ENCODE measurements around the gene DYSF. TPM values are rescaled to one million over a fixed set of nuclear protein-coding genes. Genes with fewer than 3 reads are reported as not detected.

Gene DYSF
- total and polyA plus RNA-seq, 2 donors (not counting 3 experiments of a cell fraction or from before 2014, with no cell fraction given) = 50.9 to 152 TPM

DNA sequence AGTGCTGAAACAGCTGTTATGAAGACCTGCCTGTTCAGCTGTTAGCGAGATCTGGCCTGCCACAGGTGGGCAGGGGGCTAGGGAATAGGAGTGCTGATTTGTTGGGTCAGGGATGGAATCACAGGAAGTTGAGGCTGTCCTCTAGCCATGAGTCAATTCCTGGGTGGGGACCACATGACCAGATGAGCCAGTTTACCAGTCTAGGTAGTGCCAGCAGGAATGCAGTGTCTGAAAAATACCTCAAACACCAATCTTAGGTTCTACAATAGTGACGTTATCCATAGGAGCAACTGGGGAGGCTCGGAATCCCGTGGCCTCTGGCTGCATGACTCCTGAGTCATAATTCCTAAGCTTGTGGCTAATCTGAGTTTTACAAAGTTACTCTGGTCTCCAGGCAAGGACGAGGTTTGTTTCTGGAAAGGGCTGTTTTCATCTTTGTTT, 44.9 kb downstream of the DYSF start:
- ChIA-PET CTCF (interaction anchor here (1.3 to 3.6 kb wide), 6 partner anchors 8 to 199 kb away, joined by 3 to 19 read pairs (median 4); no protein-coding TSS in a partner anchor), POLR2A (no interaction called here)
- no peaks in the 10 kb centered on the region for H4K20me1 ChIP-seq (replicated peaks; ENCODE audit: control insufficient read depth, extremely low read depth, insufficient read depth, low read length)
- peaks cover 5% of the 10 kb centered on the region in 2 experiments for H3K36me3 ChIP-seq (ENCODE audit: control insufficient read depth in 2 of 2, extremely low read depth in 1 of 2, insufficient read depth in 2 of 2, low read length in 2 of 2)
- H3K9me3 ChIP-seq (replicated peaks; ENCODE audit: control insufficient read depth, insufficient read depth, low read length) = no peaks in the 10 kb centered on the region
- no peaks in the 10 kb centered on the region for H3K79me2 ChIP-seq (ENCODE audit: control insufficient read depth, insufficient read depth, low read length)
- H3K9me1 ChIP-seq (replicated peaks; ENCODE audit: control insufficient read depth, extremely low read depth, insufficient read depth, low read length) = no peaks in the 10 kb centered on the region
- no peak overlapping the region for H3K4me3 ChIP-seq (replicated peaks in 1 of 3; ENCODE audit: insufficient read depth in 1 of 3, low read depth in 1 of 3, low read length in 3 of 3)
- intact Hi-C loops (cut with micrococcal nuclease) (no loop called here), dilution Hi-C loops (cut with MboI; ENCODE audit: extremely low pct_ligation_motif_present, low sequenced_read_pairs) (no loop called here)
- peak overlapping the region; percentile 96 for H3K27ac ChIP-seq (ENCODE audit: insufficient read depth, low read depth, low read length)
- DNase-seq (ENCODE audit: low read depth, low spot score) (peak; percentile 72), FAIRE-seq (peak; percentile 88)
- H2AFZ ChIP-seq (ENCODE audit: low read depth, low read length) = no peak overlapping the region
- H3K27me3 ChIP-seq (ENCODE audit: control insufficient read depth in 2 of 2, insufficient read depth in 2 of 2, low read length in 2 of 2) = no peaks in the 10 kb centered on the region
- peak overlapping the region; percentile 30 for H3K9ac ChIP-seq (replicated peaks; ENCODE audit: extremely low read depth, insufficient read depth, low read length)
- TF ChIP-seq JUN (IDR thresholded peaks at IDR 0.05; ENCODE audit: borderline replicate concordance, insufficient read depth, insufficient read length, low read depth) (peak; percentile 78), MYC (IDR thresholded peaks at IDR 0.05; ENCODE audit: low read depth, low read length) (no peak), POLR2AphosphoS5 (IDR thresholded peaks at IDR 0.05; ENCODE audit: insufficient read depth, low read depth, low read length) (peak; percentile 58), FOS (IDR thresholded peaks at IDR 0.05; ENCODE audit: borderline replicate concordance, insufficient read depth, low read length) (peak; percentile 42), CTCF (IDR thresholded peaks at IDR 0.05; ENCODE audit: extremely low read depth in 1 of 2, insufficient read depth in 1 of 2, low read depth in 1 of 2, low read length in 2 of 2) (no peak), POLR2A (IDR thresholded peaks at IDR 0.05; ENCODE audit: low read depth, low read length) (no peak), GATA2 (IDR thresholded peaks at IDR 0.05; ENCODE audit: insufficient read depth, insufficient read length, low read depth, low read length) (no peak), EZH2 (IDR thresholded peaks at IDR 0.05; ENCODE audit: borderline replicate concordance, low read depth, low read length, severe bottlenecking) (no peak)
- TF ChIP-seq, protein P1, sequence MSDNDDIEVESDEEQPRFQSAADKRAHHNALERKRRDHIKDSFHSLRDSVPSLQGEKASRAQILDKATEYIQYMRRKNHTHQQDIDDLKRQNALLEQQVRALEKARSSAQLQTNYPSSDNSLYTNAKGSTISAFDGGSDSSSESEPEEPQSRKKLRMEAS (IDR thresholded peaks at IDR 0.05; ENCODE audit: insufficient read depth, insufficient read length) = no peak
- H3K4me1 ChIP-seq (ENCODE audit: control insufficient read depth, extremely low read depth, insufficient read depth, low read length) = peaks cover 71% of the 10 kb centered on the region
- BruUV-seq (replicated peaks) = no TSS peak
- H3K4me2 ChIP-seq (ENCODE audit: insufficient read depth, low read length) = peak overlapping the region; percentile 41

Measured in endothelial cell of umbilical vein (primary cell).